Measurements from ENCODE around the gene CDH23.

CDH23 gene

DNA sequence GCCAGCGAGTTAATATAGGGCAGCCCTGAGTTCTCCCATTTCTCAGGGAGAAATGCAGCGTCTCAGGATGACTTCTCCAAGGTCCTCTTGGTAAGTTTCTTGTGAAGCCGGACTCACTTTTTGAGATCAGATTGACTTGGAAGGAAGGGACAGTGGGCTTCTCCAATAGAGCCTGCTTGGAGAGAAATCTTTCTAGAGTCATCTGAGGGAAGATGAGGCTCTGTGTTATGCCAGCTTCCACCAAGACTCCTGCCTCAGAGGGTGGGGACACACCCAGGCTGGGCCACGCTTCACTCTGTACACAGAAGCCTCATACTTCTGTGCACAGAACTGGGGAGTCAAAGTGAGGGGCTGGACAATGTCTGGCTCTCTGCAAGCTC lies 317.3 kb downstream of the CDH23 start:
- no peak for DNase-seq (ENCODE audit: low read depth)
- TF ChIP-seq, protein P1, sequence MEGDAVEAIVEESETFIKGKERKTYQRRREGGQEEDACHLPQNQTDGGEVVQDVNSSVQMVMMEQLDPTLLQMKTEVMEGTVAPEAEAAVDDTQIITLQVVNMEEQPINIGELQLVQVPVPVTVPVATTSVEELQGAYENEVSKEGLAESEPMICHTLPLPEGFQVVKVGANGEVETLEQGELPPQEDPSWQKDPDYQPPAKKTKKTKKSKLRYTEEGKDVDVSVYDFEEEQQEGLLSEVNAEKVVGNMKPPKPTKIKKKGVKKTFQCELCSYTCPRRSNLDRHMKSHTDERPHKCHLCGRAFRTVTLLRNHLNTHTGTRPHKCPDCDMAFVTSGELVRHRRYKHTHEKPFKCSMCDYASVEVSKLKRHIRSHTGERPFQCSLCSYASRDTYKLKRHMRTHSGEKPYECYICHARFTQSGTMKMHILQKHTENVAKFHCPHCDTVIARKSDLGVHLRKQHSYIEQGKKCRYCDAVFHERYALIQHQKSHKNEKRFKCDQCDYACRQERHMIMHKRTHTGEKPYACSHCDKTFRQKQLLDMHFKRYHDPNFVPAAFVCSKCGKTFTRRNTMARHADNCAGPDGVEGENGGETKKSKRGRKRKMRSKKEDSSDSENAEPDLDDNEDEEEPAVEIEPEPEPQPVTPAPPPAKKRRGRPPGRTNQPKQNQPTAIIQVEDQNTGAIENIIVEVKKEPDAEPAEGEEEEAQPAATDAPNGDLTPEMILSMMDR (IDR thresholded peaks at IDR 0.05; ENCODE audit: insufficient read depth, low read depth, low read length, missing control alignments): no peak
- H3K4me3 ChIP-seq (ENCODE audit: low read length): no peak overlapping the region

DNA sequence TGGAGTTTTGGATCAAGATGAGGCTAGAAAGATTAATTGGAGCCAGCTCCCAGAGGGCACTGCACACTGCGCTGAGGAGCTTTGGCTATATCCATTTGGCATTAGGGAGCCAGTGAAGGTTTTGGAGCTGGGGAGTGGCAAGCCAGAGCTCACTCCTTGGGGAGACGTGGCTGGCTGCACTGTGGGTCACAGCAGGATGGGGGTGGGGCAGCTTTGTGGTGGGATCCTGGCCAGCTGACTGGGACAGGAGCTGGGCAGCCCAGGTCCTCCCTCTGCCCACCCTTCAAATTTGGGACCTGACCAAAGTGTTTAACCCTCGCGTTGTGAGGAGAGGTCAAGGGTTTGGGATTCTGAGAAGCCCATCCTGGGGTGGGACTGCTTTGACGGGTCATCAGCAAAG lies 317.9 kb downstream of the CDH23 start:
- no peak for DNase-seq (ENCODE audit: low read depth)
- no peak overlapping the region for H3K4me3 ChIP-seq (ENCODE audit: low read length)
- TF ChIP-seq, protein P1 (IDR thresholded peaks at IDR 0.05; ENCODE audit: insufficient read depth, low read depth, low read length, missing control alignments): no peak

DNA sequence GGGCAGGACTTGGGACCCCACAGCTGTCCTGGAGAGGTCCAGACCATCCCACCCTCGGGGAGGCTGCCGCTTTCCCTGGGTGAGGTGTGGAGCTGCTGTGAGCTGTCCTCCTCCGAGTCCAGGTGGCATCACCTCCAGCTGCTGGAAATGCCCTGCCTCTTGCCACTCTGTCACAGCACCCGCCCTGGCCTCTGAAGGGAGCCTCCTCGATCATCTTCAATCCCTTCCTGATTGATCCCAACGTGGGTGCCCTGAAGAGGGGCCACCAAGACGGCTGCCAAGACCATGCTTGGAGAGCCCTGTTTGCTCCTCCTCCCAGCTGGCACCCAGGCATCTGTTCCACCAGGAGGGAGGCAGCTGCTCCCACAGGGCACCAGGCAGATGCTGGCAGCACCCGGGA lies 318.3 kb downstream of the CDH23 start:
- H3K4me3 ChIP-seq (ENCODE audit: low read length): no peak overlapping the region
- TF ChIP-seq, protein P1 (IDR thresholded peaks at IDR 0.05; ENCODE audit: insufficient read depth, low read depth, low read length, missing control alignments): no peak
- no peak for DNase-seq (ENCODE audit: low read depth)

DNA sequence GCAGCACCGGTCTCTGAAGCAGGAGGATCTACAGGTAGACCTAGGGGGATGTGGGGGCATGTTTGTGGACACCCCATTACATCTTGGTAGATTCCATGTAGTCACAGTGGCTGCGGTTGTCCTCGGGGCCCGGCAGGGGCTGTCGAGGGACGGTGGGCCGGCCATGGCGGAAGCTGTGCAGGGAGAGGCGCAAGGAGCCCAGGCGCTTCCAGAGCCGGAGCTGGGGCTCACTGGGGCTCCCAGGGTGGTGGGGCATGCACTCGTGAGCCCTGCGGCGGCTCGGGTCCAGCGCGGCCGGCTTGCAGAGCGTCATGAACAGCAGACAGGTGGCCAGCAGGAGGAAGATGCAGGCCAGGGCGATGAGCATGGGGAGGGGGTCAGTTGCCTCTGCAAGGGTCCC lies 319.1 kb downstream of the CDH23 start:
- TF ChIP-seq, protein P1 (IDR thresholded peaks at IDR 0.05; ENCODE audit: insufficient read depth, low read depth, low read length, missing control alignments): no peak
- no peak for DNase-seq (ENCODE audit: low read depth)
- no peak overlapping the region for H3K4me3 ChIP-seq (ENCODE audit: low read length)

DNA sequence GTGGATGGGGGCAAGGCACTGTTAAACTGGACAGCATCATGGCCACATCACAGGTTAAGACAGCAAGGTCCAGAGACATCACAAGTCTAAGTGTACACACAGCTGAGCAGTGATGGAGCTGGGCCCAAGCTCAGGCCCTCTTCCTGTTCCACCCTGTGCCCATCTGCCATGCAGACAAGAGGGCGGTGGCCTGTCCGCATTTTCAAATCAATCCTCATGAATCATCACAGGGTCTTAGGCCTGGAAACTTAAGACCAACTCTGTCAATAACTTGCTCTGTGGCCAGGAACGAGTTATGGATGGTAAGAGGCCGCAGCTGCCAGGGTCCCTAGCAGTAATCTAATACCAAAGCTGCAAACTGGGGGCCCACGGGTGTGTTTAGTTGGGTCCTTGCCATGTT lies 319.7 kb downstream of the CDH23 start:
- TF ChIP-seq, protein P1 (IDR thresholded peaks at IDR 0.05; ENCODE audit: insufficient read depth, low read depth, low read length, missing control alignments): no peak
- DNase-seq (ENCODE audit: low read depth): no peak
- no peak overlapping the region for H3K4me3 ChIP-seq (ENCODE audit: low read length)

DNA sequence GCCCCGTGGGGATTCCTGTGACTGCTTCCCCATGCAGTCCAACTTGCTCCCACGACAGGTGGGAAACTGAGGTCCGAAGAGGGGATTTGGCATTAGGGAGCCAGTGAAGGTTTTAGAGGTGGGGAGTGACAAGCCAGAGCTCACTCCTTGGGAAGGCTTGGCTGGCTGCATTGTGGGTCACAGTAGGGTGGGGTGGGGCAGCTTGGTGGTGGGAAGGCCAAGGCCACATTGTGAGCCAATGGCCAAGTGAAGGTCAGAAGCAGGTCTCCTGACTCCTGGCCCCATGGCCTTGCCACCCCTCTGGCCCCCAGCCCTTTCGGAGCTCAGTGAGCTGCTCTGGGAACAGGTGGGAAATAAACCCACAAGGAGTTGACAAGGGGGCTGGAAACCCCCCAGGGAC lies 320.3 kb downstream of the CDH23 start:
- no peak overlapping the region for H3K4me3 ChIP-seq (ENCODE audit: low read length)

DNA sequence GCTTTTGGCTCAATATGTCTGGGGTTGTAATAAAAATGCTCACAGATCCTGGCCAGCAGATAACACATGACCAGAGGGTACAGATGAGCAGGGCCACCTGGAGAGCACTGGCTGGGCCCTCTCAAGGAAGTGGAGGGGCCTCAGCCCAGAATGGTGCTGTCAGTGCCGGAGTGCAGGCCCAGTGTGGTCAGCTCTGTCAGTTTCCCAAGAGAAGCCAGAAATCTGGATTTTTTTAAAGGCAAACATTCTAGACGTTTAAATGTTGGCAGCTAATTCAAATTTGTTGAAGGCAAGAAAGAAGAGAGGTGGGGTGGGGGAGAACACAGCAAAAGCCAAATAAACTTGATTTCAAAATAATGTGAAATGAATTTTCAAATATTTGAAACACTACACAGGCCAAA lies 320.8 kb downstream of the CDH23 start:
- TF ChIP-seq, protein P1 (IDR thresholded peaks at IDR 0.05; ENCODE audit: insufficient read depth, low read depth, low read length, missing control alignments): no peak
- no peak for DNase-seq (ENCODE audit: low read depth)
- no peak overlapping the region for H3K4me3 ChIP-seq (ENCODE audit: low read length)

More for the DNA sequence above, 320.3 kb downstream of the CDH23 start:
- TF ChIP-seq, protein P1 (IDR thresholded peaks at IDR 0.05; ENCODE audit: insufficient read depth, low read depth, low read length, missing control alignments): no peak
- DNase-seq (ENCODE audit: low read depth): no peak

All from epithelial cell of esophagus (primary cell).